ENCODE results near the gene SPATC1L. TPM values are rescaled to one million over a fixed set of nuclear protein-coding genes. Genes with fewer than 3 reads are reported as not detected.

Gene SPATC1L
- total and polyA plus RNA-seq, 2 of the 8 experiments (the other 6 are each of a cell fraction or from before 2014, with no cell fraction given), result 24.9 to 50.0 TPM

GRCh38 chr21:46181953-46182547 lies 2.2 kb downstream of the SPATC1L start (continued):
- no peak for TF ChIP-seq ATF2 (IDR thresholded peaks at IDR 0.05; ENCODE audit: low read length)
- TF ChIP-seq RNF2 (IDR thresholded peaks at IDR 0.05; ENCODE audit: borderline replicate concordance, low read depth, low read length, missing control alignments, poor library complexity, severe bottlenecking), result no peak
- TF ChIP-seq SUZ12 (IDR thresholded peaks at IDR 0.05; ENCODE audit: low read length), result no peak
- TF ChIP-seq HDAC6 (IDR thresholded peaks at IDR 0.05; ENCODE audit: low read depth, low read length), result no peak
- no peak for TF ChIP-seq BCL11A (IDR thresholded peaks at IDR 0.05; ENCODE audit: low read depth in 2 of 2, low read length in 2 of 2)
